H1 (cell line): Measurements from ENCODE around the gene APOBEC3F. TPM values are rescaled to one million over a fixed set of nuclear protein-coding genes. Genes with fewer than 3 reads are reported as not detected.
"Not testable (repeated sequence)": the region's sequence is repeated elsewhere in the genome, so short reads cannot be mapped to it uniquely, and the experiment has no call there.

Source experiments
- CTCF ChIA-PET: fragments of 300-600 bp; sonication (Branson Sonifier 250); formaldehyde crosslinking; loops from one replicate; lab custom pipeline; 2021; ENCODE audit not compliant: partially characterized antibody; lab: Charles Lee
- POLR2A ChIA-PET: fragments of 300-600 bp; sonication (Branson Sonifier 250); formaldehyde crosslinking; loops from one replicate; lab custom pipeline; 2021; ENCODE audit warnings: inconsistent platforms; ENCODE audit not compliant: partially characterized antibody; lab: Charles Lee
- DNase-seq, 2 experiments: peaks; one replicate each; pipeline versions ENCODE4 v3.0.0 to v3.0.0-alpha.2; 2010 to 2022; ENCODE audit warnings: low spot score in 2 of 2, low read depth in 1 of 2, mixed read lengths in 1 of 2
- FAIRE-seq: peaks from 2 replicates; lab custom pipeline; 2011; peaks lifted over from hg19 to GRCh38; lab: Jason Lieb, UNC
- H2AFZ ChIP-seq: 2 replicates; pipeline ENCODE4 v1.8.1; 2012; ENCODE audit warnings: low read length, inconsistent platforms
- H2AK5ac ChIP-seq: 2 replicates; pipeline ENCODE4 v1.6.1; 2013; ENCODE audit warnings: low read depth, low read length
- H2BK120ac ChIP-seq: replicated peaks from 2 replicates; pipeline ENCODE3; 2013; ENCODE audit warnings: low read depth, low read length, inconsistent platforms
- H2BK12ac ChIP-seq: 2 replicates; pipeline ENCODE4 v1.6.1; 2013; ENCODE audit warnings: low read depth, low read length
- H2BK15ac ChIP-seq: 2 replicates; pipeline ENCODE4 v1.6.1; 2013; ENCODE audit warnings: low read length
- H2BK20ac ChIP-seq: 2 replicates; pipeline ENCODE4 v1.6.1; 2013; ENCODE audit warnings: low read length
- H2BK5ac ChIP-seq: 2 replicates; pipeline ENCODE4 v1.6.1; 2013; ENCODE audit warnings: low read depth, low read length
- H3K14ac ChIP-seq: 2 replicates; pipeline ENCODE4 v1.6.1; 2013; ENCODE audit warnings: inconsistent platforms; ENCODE audit not compliant: insufficient read length
- H3K18ac ChIP-seq: 2 replicates; pipeline ENCODE4 v1.6.1; 2013; ENCODE audit warnings: low read length; ENCODE audit errors: extremely low read depth
- H3K23ac ChIP-seq: 2 replicates; pipeline ENCODE4 v1.6.1; 2013; ENCODE audit warnings: inconsistent platforms; ENCODE audit not compliant: insufficient read length
- H3K23me2 ChIP-seq: 2 replicates; pipeline ENCODE4 v1.6.1; 2013; ENCODE audit warnings: low read depth, low read length
- H3K27ac ChIP-seq: 2 replicates; pipeline ENCODE4 v1.6.1; 2011; ENCODE audit warnings: low read depth, low read length, inconsistent platforms
- H3K27me3 ChIP-seq, 4 experiments: replicated peaks in 1 of 4; 1 replicate in 1 of 4; 2 replicates in 3 of 4; pipeline versions ENCODE4 v1.6.1 to v1.8.1; 2011 to 2013; ENCODE audit warnings: low read length in 3 of 4, mild to moderate bottlenecking in 3 of 4, inconsistent platforms in 2 of 4, mixed read lengths in 2 of 4, moderate library complexity in 1 of 4; ENCODE audit not compliant: control insufficient read depth in 3 of 4, insufficient read depth in 3 of 4; ENCODE audit errors: extremely low read depth in 1 of 4
- H3K36me3 ChIP-seq, 4 experiments: 2 replicates each; pipeline versions ENCODE4 v1.6.1 to v1.8.1; 2011 to 2013; ENCODE audit warnings: mild to moderate bottlenecking in 4 of 4, low read length in 3 of 4, moderate library complexity in 2 of 4, control low read depth in 1 of 4, inconsistent platforms in 1 of 4; ENCODE audit not compliant: insufficient read depth in 4 of 4, control insufficient read depth in 2 of 4
- H3K4ac ChIP-seq: replicated peaks from 2 replicates; pipeline ENCODE3; 2013; ENCODE audit warnings: low read length, low read depth, mixed read lengths, inconsistent platforms; ENCODE audit not compliant: insufficient read length
- H3K4me1 ChIP-seq, 4 experiments: replicated peaks in 1 of 4; 1 replicate in 1 of 4; 2 replicates in 3 of 4; pipeline versions ENCODE4 v1.6.1 to v1.8.1; 2011 to 2013; ENCODE audit warnings: low read length in 3 of 4, inconsistent platforms in 2 of 4, mixed read lengths in 1 of 4; ENCODE audit not compliant: insufficient read depth in 4 of 4, control insufficient read depth in 3 of 4
- H3K4me2 ChIP-seq, 2 experiments: 2 replicates each; pipeline versions ENCODE4 v1.6.1 to v1.8.1; 2011 to 2013; ENCODE audit warnings: low read depth in 2 of 2, low read length in 2 of 2, control low read depth in 1 of 2, inconsistent platforms in 1 of 2, mild to moderate bottlenecking in 1 of 2; ENCODE audit not compliant: insufficient read depth in 1 of 2
- H3K4me3 ChIP-seq, 4 experiments: fragments of 200-600, 300-600 bp in 1 of 4; sonication (generic), shearing (Covaris generic), sonication (Bioruptor Twin) in 1 of 4; 2 replicates each; pipeline versions ENCODE4 v1.5.1 to v1.8.1; 2011 to 2016; ENCODE audit warnings: low read length in 4 of 4, low read depth in 3 of 4, control low read depth in 2 of 4, inconsistent platforms in 2 of 4, mild to moderate bottlenecking in 2 of 4, mixed read lengths in 1 of 4, moderate library complexity in 1 of 4; ENCODE audit not compliant: insufficient read depth in 2 of 4; ENCODE audit errors: extremely low read depth in 1 of 4
- H3K56ac ChIP-seq: replicated peaks from 2 replicates; pipeline ENCODE3; 2013; ENCODE audit warnings: low read depth, mild to moderate bottlenecking, mixed read lengths, low read length, inconsistent platforms; ENCODE audit not compliant: insufficient read length
- H3K79me1 ChIP-seq: 2 replicates; pipeline ENCODE4 v1.6.1; 2013; ENCODE audit warnings: low read depth, low read length, control low read depth
- H3K79me2 ChIP-seq, 2 experiments: 2 replicates each; pipeline versions ENCODE4 v1.6.1 to v1.8.1; 2012 to 2013; ENCODE audit warnings: low read length in 2 of 2, mild to moderate bottlenecking in 2 of 2, inconsistent platforms in 1 of 2; ENCODE audit not compliant: insufficient read depth in 2 of 2, control insufficient read depth in 1 of 2
- H3K9ac ChIP-seq, 4 experiments: replicated peaks in 1 of 4; 1 replicate in 1 of 4; 2 replicates in 3 of 4; pipeline versions ENCODE4 v1.6.1 to v1.8.1; 2011 to 2013; ENCODE audit warnings: low read depth in 3 of 4, low read length in 3 of 4, control low read depth in 2 of 4, mild to moderate bottlenecking in 2 of 4, moderate library complexity in 2 of 4, inconsistent platforms in 1 of 4; ENCODE audit errors: extremely low read depth in 1 of 4
- H3K9me3 ChIP-seq, 2 experiments: 2 replicates each; pipeline versions ENCODE4 v1.6.1 to v1.8.1; 2012 to 2013; ENCODE audit warnings: mild to moderate bottlenecking in 2 of 2, moderate library complexity in 2 of 2, control low read depth in 1 of 2, inconsistent platforms in 1 of 2, low read depth in 1 of 2, low read length in 1 of 2, mixed read lengths in 1 of 2; ENCODE audit not compliant: insufficient read depth in 2 of 2
- H4K20me1 ChIP-seq, 2 experiments: replicated peaks in 1 of 2; 2 replicates each; pipeline versions ENCODE3 to v1.8.1; 2011 to 2013; ENCODE audit warnings: inconsistent platforms in 2 of 2, low read length in 2 of 2, mild to moderate bottlenecking in 1 of 2; ENCODE audit not compliant: insufficient read depth in 2 of 2, control insufficient read depth in 1 of 2
- H4K5ac ChIP-seq: 2 replicates; pipeline ENCODE4 v1.6.1; 2013; ENCODE audit warnings: low read length, low read depth, mixed read lengths, inconsistent platforms; ENCODE audit not compliant: insufficient read length
- H4K8ac ChIP-seq: 2 replicates; pipeline ENCODE4 v1.8.0; 2013; ENCODE audit warnings: mild to moderate bottlenecking, moderate library complexity, low read length, inconsistent platforms; ENCODE audit not compliant: insufficient read depth; ENCODE audit errors: extremely low read depth
- H4K91ac ChIP-seq: replicated peaks from 2 replicates; pipeline ENCODE3; 2013; ENCODE audit warnings: low read length, mixed read lengths, inconsistent platforms; ENCODE audit not compliant: insufficient read length
- CHD2 ChIP-seq: IDR thresholded peaks from 2 replicates; pipeline ENCODE4 v1.6.1; 2012; ENCODE audit warnings: low read length, improper control_type of control experiment
- JUN ChIP-seq: IDR thresholded peaks from 2 replicates; pipeline ENCODE4 v1.6.1; 2011; ENCODE audit warnings: low read depth, mild to moderate bottlenecking, improper control_type of control experiment, low read length
- MAFK ChIP-seq: IDR thresholded peaks from 2 replicates; pipeline ENCODE4 v1.6.1; 2012; ENCODE audit warnings: low read depth, mild to moderate bottlenecking, improper control_type of control experiment, low read length
- WGBS, 2 experiments: shearing (Covaris generic) in 1 of 2; methylation state at CpG; one replicate each; pipeline versions ENCODE4 v1.1.6 to v1.1.7; 2013 to 2015; ENCODE audit warnings: low lambda C conversion rate in 2 of 2, mixed read lengths in 2 of 2, inconsistent platforms in 1 of 2, low coverage in 1 of 2, missing lambda C conversion rate in 1 of 2; ENCODE audit not compliant: insufficient replicate concordance in 2 of 2, insufficient coverage in 1 of 2, insufficient read length in 1 of 2; ENCODE audit errors: extremely low coverage in 1 of 2, missing lambda C conversion rate in 1 of 2; 5-methylcytosine and 5-hydroxymethylcytosine counted together
- polyA plus RNA-seq, 7 experiments: library from polyadenylated mRNA; depleted of rRNA in 3 of 7; stranded (reverse) in 5 of 7; unstranded in 2 of 7; fragments of >200 nt in 5 of 7; fragments of 200-250 nt in 2 of 7; gene quantifications; 1 replicate in 5 of 7; 2 replicates in 1 of 7; 4 replicates in 1 of 7; pipeline versions ENCODE4 v1.2.1 to v1.2.3, GENCODE V29; 2011 to 2013; ENCODE audit warnings: missing spikeins in 2 of 7, mixed read lengths in 2 of 7
- total RNA-seq: library from RNA; stranded (reverse); fragmentation: NEBNext Ultra II Directional; extraction: Animal tissue kit (Norgen Biotek cat#: 25700); gene quantifications from 2 replicates; pipeline ENCODE4 v1.2.1, GENCODE V29; 2021
- TF ChIP-seq, protein P1 (sequence below): IDR thresholded peaks from 2 replicates; pipeline ENCODE4 v1.6.1; 2011; ENCODE audit warnings: low read depth, mild to moderate bottlenecking, low read length; ENCODE audit not compliant: insufficient read depth

APOBEC3F gene
- total and polyA plus RNA-seq, 2 of the 8 experiments (the other 6 are each of a cell fraction or from before 2014, with no cell fraction given), result 4.0 to 7.3 TPM

DNA sequence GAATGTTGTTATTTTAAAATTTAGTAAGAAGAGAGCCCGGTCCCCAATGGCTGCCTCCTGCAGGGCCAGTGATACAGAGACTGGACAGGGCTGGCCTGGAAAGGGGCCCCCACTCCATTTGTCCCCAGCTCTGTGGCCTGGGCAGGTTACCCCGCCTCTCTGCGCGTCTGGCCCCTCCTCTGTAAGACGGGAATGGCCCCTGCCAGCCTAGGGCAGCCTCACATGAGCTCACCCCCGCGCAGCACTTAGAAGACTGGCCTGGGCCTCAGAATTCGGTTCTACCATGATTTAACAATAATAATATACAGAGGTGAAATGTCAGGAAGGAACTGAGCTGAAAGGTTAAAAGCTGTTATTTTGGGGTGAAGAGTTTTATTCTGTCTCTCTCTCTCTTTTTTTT is 37.7 kb downstream of the APOBEC3F start (continued):
- TF ChIP-seq JUN (no peak), CHD2 (no peak), MAFK (no peak)
- TF ChIP-seq, protein P1, sequence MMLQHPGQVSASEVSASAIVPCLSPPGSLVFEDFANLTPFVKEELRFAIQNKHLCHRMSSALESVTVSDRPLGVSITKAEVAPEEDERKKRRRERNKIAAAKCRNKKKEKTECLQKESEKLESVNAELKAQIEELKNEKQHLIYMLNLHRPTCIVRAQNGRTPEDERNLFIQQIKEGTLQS, result no peak

DNA sequence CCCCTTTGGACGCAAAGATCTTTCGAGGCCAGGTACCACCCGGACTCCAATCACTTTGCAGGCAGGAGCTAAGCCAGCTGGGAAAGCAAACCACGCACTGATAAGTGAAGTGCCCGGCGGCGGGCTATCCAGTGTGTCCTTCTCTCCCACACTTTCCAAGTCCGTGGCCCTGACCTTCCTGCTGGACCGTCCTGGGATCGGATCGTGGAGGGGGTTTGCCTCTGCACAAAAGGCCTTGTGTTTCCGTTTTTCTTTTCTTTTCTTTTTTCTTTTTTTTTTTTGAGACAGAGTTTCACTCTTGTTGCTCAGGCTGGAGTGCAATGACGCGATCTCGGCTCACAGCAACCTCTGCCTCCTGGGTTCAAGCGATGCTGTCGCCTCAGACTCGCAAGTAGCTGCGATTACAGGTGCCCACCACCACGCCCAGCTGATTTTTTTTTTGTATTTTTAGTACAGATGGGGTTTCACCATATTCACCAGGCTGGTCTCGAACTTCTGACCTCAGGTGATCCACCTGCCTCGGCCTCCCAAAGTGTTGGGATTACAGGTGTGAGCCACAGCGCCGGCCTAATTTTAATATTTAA is 38.5 kb downstream of the APOBEC3F start:
- FAIRE-seq, result not testable (repeated sequence)
- CTCF ChIA-PET, result interaction anchor here (1.3 kb wide), 1 partner anchor 11 kb away, joined by 6 read pairs; no protein-coding TSS in a partner anchor

More for the DNA sequence above, 38.5 kb downstream of the APOBEC3F start:
- H3K23me2 ChIP-seq, H3K79me2 ChIP-seq, H3K27ac ChIP-seq, H3K4me2 ChIP-seq, DNase-seq, H3K9ac ChIP-seq, H2AK5ac ChIP-seq, H3K23ac ChIP-seq, H4K91ac ChIP-seq, H3K4me3 ChIP-seq, H3K36me3 ChIP-seq, H3K4me1 ChIP-seq, H3K9me3 ChIP-seq, H3K56ac ChIP-seq, H3K14ac ChIP-seq, H2BK5ac ChIP-seq, H4K5ac ChIP-seq, H2BK12ac ChIP-seq, H3K27me3 ChIP-seq, H3K18ac ChIP-seq, H2BK15ac ChIP-seq, H4K20me1 ChIP-seq, H2BK120ac ChIP-seq, H4K8ac ChIP-seq, H3K79me1 ChIP-seq, H2AFZ ChIP-seq, POLR2A ChIA-PET, H2BK20ac ChIP-seq, H3K4ac ChIP-seq: not testable (repeated sequence)
- WGBS, 2 experiments, result 92% methylated on average over 17 of the region's 24 CpGs; no CpG with 5 or more reads in 1 of the 2 experiments
